Naive B cell (primary cell): ENCODE measurements around the gene PSME1. TPM values are rescaled to one million over a fixed set of nuclear protein-coding genes. Genes with fewer than 3 reads are reported as not detected.

Source experiments
- ATAC-seq, 2 donors: fragments of 150-1000 bp; cut with Tn5 transposase; 2 replicates each; pipeline ENCODE4 v1.10.0; 2021; ENCODE audit warnings: low read depth in 2 of 2, mild to moderate bottlenecking in 2 of 2, moderate library complexity in 2 of 2
- DNase-seq: peaks from one replicate; pipeline ENCODE4 v3.0.0; 2022
- H3K27ac Mint-ChIP-seq, 6 donors: one replicate each; pipeline ENCODE4 v1.8.0; 2020 to 2022; ENCODE audit warnings: mild to moderate bottlenecking in 6 of 6, mixed read lengths in 6 of 6, moderate library complexity in 5 of 6, inconsistent platforms in 2 of 6
- H3K27me3 Mint-ChIP-seq, 3 donors: one replicate each; pipeline ENCODE4 v1.8.0; 2021 to 2022; ENCODE audit warnings: mixed read lengths in 3 of 3, mild to moderate bottlenecking in 1 of 3
- H3K36me3 Mint-ChIP-seq, 2 donors: one replicate each; pipeline ENCODE4 v1.8.0; 2020 to 2022; ENCODE audit warnings: mixed read lengths in 2 of 2, inconsistent platforms in 1 of 2, mild to moderate bottlenecking in 1 of 2
- H3K4me1 Mint-ChIP-seq, 3 donors: one replicate each; pipeline ENCODE4 v1.8.0; 2020 to 2022; ENCODE audit warnings: mixed read lengths in 3 of 3, inconsistent platforms in 1 of 3, mild to moderate bottlenecking in 1 of 3, moderate library complexity in 1 of 3
- H3K4me3 Mint-ChIP-seq, 8 donors: one replicate each; pipeline ENCODE4 v1.8.0; 2020 to 2022; ENCODE audit warnings: mild to moderate bottlenecking in 8 of 8, mixed read lengths in 8 of 8, moderate library complexity in 8 of 8, inconsistent platforms in 2 of 8
- H3K9me3 Mint-ChIP-seq, 7 donors: one replicate each; pipeline ENCODE4 v1.8.0; 2020 to 2022; ENCODE audit warnings: mixed read lengths in 7 of 7, mild to moderate bottlenecking in 5 of 7, inconsistent platforms in 2 of 7, moderate library complexity in 1 of 7
- polyA plus RNA-seq, 6 donors: library from polyadenylated mRNA; unstranded; fragments of 300-500 nt; fragmentation: Illumina TruSeq; gene quantifications; one replicate each; pipeline ENCODE4 v1.2.3, GENCODE V29; 2021; ENCODE audit warnings: low read depth in 6 of 6

PSME1 gene
- polyA plus RNA-seq, 6 donors from 2014 or later, result 704 to 932 (median 769) TPM

- Mint-ChIP-seq H3K4me3 (peak overlapping the region in 7 of 8 donors; percentile 29 to 99 (median 71)), H3K27me3 (no peaks in the 10 kb centered on the region), H3K9me3 (no peaks in the 10 kb centered on the region), H3K36me3 (peaks cover 0 to 9% of the 10 kb centered on the region in 2 donors), H3K4me1 (peaks cover 41 to 69% (median 50%) of the 10 kb centered on the region in 3 donors), H3K27ac (peak overlapping the region in 4 of 6 donors; percentile 67 to 88 (median 85))
- ATAC-seq, result no peak
- DNase-seq, result no peak
These were observed 2.6 kb downstream of the PSME1 start for GRCh38 chr14:24138396-24139271.

DNA sequence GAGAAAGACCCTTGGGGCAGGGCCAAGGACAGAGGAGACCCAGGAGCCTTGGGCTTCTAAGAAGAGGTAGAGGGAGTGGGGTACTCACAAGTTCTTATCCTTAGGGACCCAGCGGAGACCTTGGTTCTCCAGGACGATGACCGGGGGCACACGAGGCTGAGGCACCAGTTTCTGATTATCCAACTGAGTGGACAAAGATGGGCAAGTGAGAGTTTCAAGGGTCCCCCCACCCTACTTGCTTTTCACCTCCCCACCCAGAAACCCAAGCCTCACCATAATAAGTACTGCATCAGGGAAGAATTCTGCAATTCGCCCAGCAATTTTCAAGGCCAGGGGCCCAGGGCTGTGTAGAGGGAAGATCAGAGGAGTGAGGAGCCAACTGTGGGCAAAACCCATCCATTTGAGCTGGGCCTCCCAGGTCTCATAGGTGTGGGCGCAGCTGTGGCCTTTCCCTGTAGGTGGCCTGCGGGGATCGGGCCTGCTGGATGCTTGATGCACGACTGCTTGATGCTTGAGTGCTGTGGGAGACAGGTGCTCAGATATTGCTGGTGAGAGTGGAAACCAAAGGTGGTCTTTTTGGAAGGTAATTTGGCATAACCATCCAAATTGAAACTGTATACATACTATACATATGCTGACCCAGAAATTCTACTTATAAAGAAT lies 3.4 kb downstream of the PSME1 start:
- no peak for ATAC-seq
- no peak for DNase-seq
- H3K27ac Mint-ChIP-seq, result peak overlapping the region in 3 of 6 donors; percentile 20 to 85 (median 67)
- no peaks in the 10 kb centered on the region for H3K9me3 Mint-ChIP-seq
- no peaks in the 10 kb centered on the region for H3K27me3 Mint-ChIP-seq
- peaks cover 6 to 13% of the 10 kb centered on the region in 2 donors for H3K36me3 Mint-ChIP-seq
- H3K4me1 Mint-ChIP-seq, result peaks cover 46 to 73% (median 54%) of the 10 kb centered on the region in 3 donors
- peak overlapping the region in 7 of 8 donors; percentile 4 to 99 (median 61) for H3K4me3 Mint-ChIP-seq

DNA sequence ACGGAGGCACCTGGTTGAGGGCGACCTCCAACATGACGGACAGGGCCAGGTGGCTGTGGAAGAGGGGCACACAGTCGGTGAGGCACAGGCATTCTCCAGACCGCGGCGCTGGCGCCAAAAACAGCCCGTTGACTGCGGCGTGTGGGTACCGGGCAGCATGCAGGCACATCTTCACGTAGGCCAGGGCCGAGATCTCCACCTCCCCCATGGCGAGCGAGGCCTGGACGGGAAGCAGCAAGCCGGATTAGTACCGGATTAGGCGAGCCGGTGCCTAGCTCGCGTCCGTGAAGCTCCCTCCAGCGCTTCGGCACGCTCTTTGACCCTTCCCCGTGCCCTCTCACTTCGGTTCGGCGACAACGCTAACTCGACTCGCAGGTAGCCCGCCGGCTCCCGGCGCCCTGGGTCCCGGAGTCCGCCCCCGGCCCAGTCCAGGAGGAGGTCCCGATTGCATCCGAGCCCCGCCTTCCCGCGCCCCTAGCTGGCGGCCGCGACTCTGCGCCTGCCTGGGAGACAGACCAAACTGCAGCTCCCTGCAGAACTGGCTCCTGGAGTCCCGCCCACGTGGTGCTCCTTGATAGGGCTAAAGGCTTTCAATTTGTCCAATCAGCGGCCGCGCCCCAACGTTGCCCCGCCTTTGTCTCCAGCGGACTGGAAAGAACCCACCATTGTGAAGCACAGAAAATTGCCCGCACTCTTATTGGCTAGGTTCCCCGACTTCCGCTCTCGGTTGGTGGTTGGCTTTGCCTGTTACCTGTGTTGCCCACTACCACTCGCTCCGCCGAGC lies 5.3 kb downstream of the PSME1 start, which contains the start of gene EMC9:
EMC9 (minus strand) TSS at position 495 of the 784 bp plus-strand sequence; CDS start at position 208, 287 bp downstream.
- peak within 1 kb of the TSS; percentile 80 to 99 (median 93) for H3K4me3 Mint-ChIP-seq

DNA sequence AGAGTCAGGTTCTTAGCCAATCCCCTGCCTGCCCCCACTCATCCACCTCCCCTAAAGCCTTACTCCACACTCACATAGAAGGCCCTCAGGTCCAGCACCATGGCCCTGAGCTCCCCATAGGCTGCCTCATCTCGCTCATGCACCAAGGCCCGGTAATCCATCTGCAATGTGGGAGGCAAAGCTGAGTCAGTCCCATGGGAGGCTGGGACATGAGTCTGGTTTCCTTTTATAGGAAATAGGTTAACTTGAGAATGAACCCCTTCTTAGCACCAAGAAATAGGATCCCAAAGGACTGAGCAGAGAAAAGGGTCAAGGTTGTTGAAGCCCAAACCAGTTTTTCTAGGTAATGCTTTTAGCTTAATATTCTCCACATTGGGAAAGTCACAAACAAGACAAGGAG lies 7.5 kb downstream of the PSME1 start:
- ATAC-seq (no peak), DNase-seq (no peak)
- peak overlapping the region in 4 of 8 donors; percentile 12 to 99 (median 62) for H3K4me3 Mint-ChIP-seq
- H3K9me3 Mint-ChIP-seq, result no peaks in the 10 kb centered on the region
- peak overlapping the region in 1 of 6 donors; percentile 49 for H3K27ac Mint-ChIP-seq
- H3K36me3 Mint-ChIP-seq, result peaks cover 8 to 12% of the 10 kb centered on the region in 2 donors
- no peaks in the 10 kb centered on the region for H3K27me3 Mint-ChIP-seq
- peaks cover 52 to 69% (median 52%) of the 10 kb centered on the region in 3 donors for H3K4me1 Mint-ChIP-seq

More for the DNA sequence above, 5.3 kb downstream of the PSME1 start, which contains the start of gene EMC9:
- Mint-ChIP-seq H3K4me1 (peaks cover 51 to 80% (median 60%) of the 10 kb centered on the region in 3 donors), H3K27me3 (no peaks in the 10 kb centered on the region), H3K27ac (peak within 1 kb of the TSS; percentile 57 to 96 (median 87)), H3K36me3 (peaks cover 8 to 16% of the 10 kb centered on the region in 2 donors), H3K9me3 (no peaks in the 10 kb centered on the region)
- DNase-seq (peak; percentile 99), ATAC-seq (peak; percentile 86 to 89)

DNA sequence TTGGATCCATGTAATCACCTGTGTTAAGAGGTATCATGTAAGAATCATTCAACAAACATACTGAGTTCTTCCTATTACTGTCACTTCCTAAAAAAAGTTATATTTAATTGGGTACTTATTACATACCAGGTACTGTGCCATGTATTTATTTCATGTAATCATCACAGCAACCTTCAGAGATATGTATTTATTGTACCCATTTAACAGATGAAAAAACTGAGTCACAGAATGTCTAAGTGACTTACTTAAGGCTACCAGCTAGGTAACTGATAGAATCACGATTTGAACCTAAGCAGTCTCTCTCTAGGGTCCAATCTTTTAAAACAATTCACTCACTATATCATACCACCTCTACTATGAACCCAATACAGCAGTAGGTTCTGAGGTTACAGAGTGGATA lies 8.5 kb downstream of the PSME1 start:
- H3K27ac Mint-ChIP-seq, result peak overlapping the region in 3 of 6 donors; percentile 2 to 86 (median 73)
- H3K27me3 Mint-ChIP-seq, result no peaks in the 10 kb centered on the region
- peaks cover 7 to 8% of the 10 kb centered on the region in 2 donors for H3K36me3 Mint-ChIP-seq
- H3K9me3 Mint-ChIP-seq, result no peaks in the 10 kb centered on the region
- no peak for ATAC-seq
- H3K4me1 Mint-ChIP-seq, result peaks cover 50 to 69% (median 53%) of the 10 kb centered on the region in 3 donors
- no peak for DNase-seq
- peak overlapping the region in 7 of 8 donors; percentile 12 to 99 (median 43) for H3K4me3 Mint-ChIP-seq

DNA sequence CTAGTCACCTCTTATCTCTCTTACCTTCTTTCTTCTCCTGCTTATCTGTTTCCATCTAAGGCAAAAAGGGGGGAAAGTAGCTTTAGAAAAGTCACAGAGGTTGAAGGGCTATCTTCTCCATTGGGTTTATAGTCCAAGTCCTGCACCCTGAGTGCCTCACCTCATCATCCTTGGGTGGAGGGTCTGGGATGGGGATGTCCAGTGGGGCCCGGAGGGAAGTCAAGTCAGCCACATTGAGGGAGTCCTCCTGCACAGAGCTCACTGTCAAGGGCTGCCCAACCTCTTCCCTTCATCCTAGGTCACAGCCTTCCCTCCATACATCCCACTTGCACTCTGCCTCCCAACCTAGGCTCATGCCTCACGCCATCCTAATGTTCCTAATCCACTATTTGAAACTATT lies 9.2 kb downstream of the PSME1 start:
- Mint-ChIP-seq H3K9me3 (no peaks in the 10 kb centered on the region), H3K4me3 (peak overlapping the region in 6 of 8 donors; percentile 89 to 100 (median 99)), H3K27ac (peak overlapping the region in 2 of 6 donors; percentile 55 to 86), H3K36me3 (peaks cover 7 to 8% of the 10 kb centered on the region in 2 donors), H3K4me1 (peaks cover 48 to 66% (median 55%) of the 10 kb centered on the region in 3 donors), H3K27me3 (no peaks in the 10 kb centered on the region)
- ATAC-seq (no peak), DNase-seq (no peak)

- DNase-seq (no peak), ATAC-seq (no peak)
- Mint-ChIP-seq H3K4me3 (peak overlapping the region; percentile 89 to 100 (median 99)), H3K36me3 (peaks cover 7 to 14% of the 10 kb centered on the region in 2 donors), H3K27ac (peak overlapping the region; percentile 86 to 99 (median 96)), H3K4me1 (peaks cover 48 to 63% (median 56%) of the 10 kb centered on the region in 3 donors), H3K27me3 (no peaks in the 10 kb centered on the region), H3K9me3 (no peaks in the 10 kb centered on the region)
These were observed 9.9 kb downstream of the PSME1 start for GRCh38 chr14:24145690-24146452.

DNA sequence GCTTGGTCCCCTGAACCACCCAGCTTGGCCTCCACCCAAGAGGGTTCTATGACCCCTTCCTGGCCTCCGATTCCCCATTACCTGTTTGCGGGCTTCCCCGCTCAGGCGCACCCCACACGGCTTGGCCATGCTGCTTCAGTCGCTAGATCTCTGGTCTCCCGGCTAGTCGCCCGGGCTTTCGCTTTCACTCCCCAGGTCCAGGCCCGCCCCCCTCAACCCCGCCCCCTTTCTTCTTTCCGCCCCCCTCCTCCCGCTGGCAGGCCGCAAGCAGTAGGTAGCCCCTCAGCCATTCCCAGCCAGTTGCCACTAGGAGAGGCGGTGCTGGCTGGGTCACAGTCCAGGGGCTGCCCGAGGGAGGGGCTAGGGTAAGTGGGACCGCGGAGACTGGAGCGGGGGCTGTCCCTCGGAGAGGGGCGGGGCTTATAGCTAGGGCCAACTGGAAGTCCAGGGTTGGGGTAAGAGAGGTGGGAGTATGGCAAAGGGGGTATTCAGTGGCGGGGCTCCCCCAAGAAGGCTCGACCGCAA lies 10.5 kb downstream of the PSME1 start, which contains the start of gene PSME2:
PSME2 (minus strand) TSS at position 158 of the 525 bp plus-strand sequence; CDS start at position 129, 29 bp downstream.
- H3K27me3 Mint-ChIP-seq, result no peaks in the 10 kb centered on the region
- no peaks in the 10 kb centered on the region for H3K9me3 Mint-ChIP-seq
- peak; percentile 91 for DNase-seq
- peak within 1 kb of the TSS; percentile 89 to 100 (median 99) for H3K4me3 Mint-ChIP-seq
- H3K27ac Mint-ChIP-seq, result peak within 1 kb of the TSS; percentile 86 to 99 (median 96)
- ATAC-seq, result peak; percentile 60
- H3K4me1 Mint-ChIP-seq, result peaks cover 46 to 65% (median 57%) of the 10 kb centered on the region in 3 donors
- peaks cover 7 to 15% of the 10 kb centered on the region in 2 donors for H3K36me3 Mint-ChIP-seq

GRCh38 chr14:24146978-24147760 lies 11.2 kb downstream of the PSME1 start, which contains the start of gene RNF31:
TSS of gene RNF31 (plus strand) at chr14:24147498. CDS start at chr14:24147699, 201 bp downstream.
- peak; percentile 81 to 84 for ATAC-seq
- H3K4me1 Mint-ChIP-seq, result peaks cover 46 to 58% (median 53%) of the 10 kb centered on the region in 3 donors

DNA sequence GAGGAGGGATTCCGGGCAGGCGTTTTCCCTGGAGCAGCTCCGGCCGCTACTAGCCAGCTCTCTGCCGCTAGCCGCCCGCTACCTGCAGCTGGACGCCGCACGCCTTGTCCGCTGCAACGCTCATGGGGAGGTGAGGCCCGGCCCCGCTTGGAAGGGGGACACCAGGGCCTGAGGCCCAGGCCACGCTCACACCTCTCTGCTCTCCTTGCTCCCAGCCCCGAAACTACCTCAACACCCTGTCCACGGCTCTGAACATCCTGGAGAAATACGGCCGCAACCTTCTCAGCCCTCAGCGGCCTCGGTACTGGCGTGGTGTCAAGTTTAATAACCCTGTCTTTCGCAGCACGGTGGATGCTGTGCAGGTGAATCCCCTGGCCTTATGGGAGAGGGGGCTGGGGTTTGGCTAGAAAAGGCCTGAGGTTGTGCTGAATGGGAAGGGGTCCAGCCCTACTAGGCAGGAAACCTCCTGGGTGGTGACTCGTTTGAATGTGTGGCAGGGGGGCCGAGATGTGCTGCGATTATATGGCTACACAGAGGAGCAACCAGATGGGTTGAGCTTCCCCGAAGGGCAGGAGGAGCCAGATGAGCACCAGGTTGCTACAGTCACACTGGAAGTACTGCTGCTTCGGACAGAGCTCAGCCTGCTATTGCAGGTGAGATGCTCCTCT lies 11.9 kb downstream of the PSME1 start:
- Mint-ChIP-seq H3K36me3 (peaks cover 7 to 15% of the 10 kb centered on the region in 2 donors), H3K27me3 (no peaks in the 10 kb centered on the region), H3K4me1 (peaks cover 43 to 53% (median 52%) of the 10 kb centered on the region in 3 donors), H3K4me3 (peak overlapping the region; percentile 88 to 100 (median 96)), H3K27ac (peak overlapping the region in 5 of 6 donors; percentile 37 to 86 (median 72)), H3K9me3 (no peaks in the 10 kb centered on the region)
- ATAC-seq, result no peak
- no peak for DNase-seq

More at GRCh38 chr14:24146978-24147760, 11.2 kb downstream of the PSME1 start, which contains the start of gene RNF31:
- peak; percentile 97 for DNase-seq
- Mint-ChIP-seq H3K9me3 (no peaks in the 10 kb centered on the region), H3K36me3 (peaks cover 7 to 15% of the 10 kb centered on the region in 2 donors), H3K27me3 (no peaks in the 10 kb centered on the region), H3K27ac (peak within 1 kb of the TSS; percentile 86 to 99 (median 96)), H3K4me3 (peak within 1 kb of the TSS; percentile 89 to 100 (median 99))
